Omental fat pad (tissue), 4 donors: ENCODE data around the gene UNC5A. TPM values are rescaled to one million over a fixed set of nuclear protein-coding genes. Genes with fewer than 3 reads are reported as not detected.

ENCODE experiments used
- ATAC-seq: fragments of 150-250 bp; one replicate; pipeline ENCODE4 v1.9.1; 2016; ENCODE audit warnings: mild to moderate bottlenecking, moderate library complexity; ENCODE audit not compliant: low FRiP score
- DNase-seq: peaks from one replicate; pipeline ENCODE4 v3.0.0-alpha.2; 2019; ENCODE audit warnings: low spot score
- total RNA-seq, 4 donors: library from RNA; depleted of rRNA; stranded (reverse); fragments of >200 nt; gene quantifications; one replicate each; pipeline ENCODE4 v1.1.0, GENCODE V29; 2016
- TF ChIP-seq, protein P1 (sequence below), 3 donors: fragments of 450-650 bp; IDR thresholded peaks; one replicate each; pipeline ENCODE4 v1.5.1; 2016 to 2017; ENCODE audit warnings: antibody characterized with exemption in 3 of 3, mild to moderate bottlenecking in 3 of 3, moderate library complexity in 2 of 3

Gene UNC5A
- total RNA-seq, 4 donors from 2014 or later = 0.12 to 0.75 (median 0.28) TPM; not detected in 1

DNA sequence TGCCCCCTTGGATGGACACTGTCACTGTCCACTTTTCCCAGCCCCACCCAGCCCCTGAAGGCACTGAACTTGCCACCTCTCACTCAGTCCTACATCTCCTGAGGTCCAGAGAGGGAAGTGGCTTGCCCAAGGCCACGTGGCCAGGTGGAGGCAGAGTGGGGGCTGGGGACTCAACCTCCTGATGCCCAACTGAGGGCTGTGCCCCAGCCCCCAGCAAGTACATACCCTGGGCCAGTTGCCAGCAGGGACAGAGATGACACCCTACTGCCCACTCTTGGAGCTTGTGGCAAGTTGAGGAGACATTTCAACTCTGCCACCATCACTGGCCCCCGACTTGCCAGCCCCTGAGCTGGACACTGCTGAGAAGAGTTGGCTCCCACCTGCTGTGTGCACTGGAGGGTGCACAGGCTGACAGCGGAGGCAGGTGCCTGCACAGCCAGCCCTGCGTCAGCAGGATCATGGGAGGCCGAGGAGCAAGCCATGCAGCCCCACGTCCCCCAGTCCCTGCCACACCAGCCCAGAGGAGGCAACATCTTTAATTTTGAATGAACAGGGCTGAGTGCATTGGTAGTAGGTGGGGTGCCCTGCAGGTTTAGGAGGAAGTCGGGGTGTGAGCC, 39.4 kb downstream of the UNC5A start:
- DNase-seq = no peak
- ATAC-seq = no peak
- TF ChIP-seq, protein P1, sequence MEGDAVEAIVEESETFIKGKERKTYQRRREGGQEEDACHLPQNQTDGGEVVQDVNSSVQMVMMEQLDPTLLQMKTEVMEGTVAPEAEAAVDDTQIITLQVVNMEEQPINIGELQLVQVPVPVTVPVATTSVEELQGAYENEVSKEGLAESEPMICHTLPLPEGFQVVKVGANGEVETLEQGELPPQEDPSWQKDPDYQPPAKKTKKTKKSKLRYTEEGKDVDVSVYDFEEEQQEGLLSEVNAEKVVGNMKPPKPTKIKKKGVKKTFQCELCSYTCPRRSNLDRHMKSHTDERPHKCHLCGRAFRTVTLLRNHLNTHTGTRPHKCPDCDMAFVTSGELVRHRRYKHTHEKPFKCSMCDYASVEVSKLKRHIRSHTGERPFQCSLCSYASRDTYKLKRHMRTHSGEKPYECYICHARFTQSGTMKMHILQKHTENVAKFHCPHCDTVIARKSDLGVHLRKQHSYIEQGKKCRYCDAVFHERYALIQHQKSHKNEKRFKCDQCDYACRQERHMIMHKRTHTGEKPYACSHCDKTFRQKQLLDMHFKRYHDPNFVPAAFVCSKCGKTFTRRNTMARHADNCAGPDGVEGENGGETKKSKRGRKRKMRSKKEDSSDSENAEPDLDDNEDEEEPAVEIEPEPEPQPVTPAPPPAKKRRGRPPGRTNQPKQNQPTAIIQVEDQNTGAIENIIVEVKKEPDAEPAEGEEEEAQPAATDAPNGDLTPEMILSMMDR (IDR thresholded peaks at IDR 0.05) = no peak

DNA sequence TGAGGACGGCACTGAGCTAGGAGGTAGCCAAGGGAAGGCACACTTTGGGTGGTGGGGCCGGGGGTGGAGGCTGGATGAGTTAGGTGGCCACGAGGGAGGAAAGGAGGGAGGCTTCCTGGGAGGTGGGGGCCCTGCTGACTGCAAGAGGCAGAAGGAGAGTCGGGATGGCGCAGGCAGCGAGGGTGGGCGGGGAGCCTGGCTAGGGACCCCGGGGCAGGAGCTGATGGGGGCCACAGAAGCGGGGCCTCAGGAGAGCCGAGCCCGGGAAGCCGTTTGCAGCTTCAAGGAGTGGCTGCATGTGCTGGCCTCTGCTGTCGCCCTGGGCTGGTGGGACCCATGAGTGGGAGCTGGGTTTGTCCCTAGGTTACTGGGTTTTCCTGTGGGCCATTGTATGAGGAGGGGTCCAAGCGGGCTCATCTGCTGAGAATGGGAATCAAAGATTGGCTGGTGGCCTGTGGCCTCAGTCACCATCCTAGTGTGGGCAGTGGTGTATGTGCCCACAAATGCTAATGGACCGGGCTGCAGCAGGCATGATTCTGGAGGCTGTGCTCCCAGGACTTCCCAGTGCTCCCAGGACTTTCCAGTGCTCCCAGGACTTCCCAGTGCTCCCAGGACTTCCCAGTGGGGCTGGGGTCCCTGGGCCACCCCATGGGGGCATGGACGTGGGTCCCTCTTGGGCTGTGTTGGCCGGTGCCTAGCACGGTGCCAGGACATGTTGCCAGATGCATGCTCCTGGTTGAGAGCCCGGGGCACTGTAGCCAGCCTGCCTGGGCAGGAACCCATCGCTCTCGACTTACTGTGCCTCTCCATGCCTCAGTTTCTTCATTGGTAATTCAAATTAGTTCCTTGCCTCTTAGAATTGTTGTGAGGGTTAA, 40.2 kb downstream of the UNC5A start:
- no peak for ATAC-seq
- DNase-seq = no peak
- TF ChIP-seq, protein P1 (IDR thresholded peaks at IDR 0.05) = no peak

DNA sequence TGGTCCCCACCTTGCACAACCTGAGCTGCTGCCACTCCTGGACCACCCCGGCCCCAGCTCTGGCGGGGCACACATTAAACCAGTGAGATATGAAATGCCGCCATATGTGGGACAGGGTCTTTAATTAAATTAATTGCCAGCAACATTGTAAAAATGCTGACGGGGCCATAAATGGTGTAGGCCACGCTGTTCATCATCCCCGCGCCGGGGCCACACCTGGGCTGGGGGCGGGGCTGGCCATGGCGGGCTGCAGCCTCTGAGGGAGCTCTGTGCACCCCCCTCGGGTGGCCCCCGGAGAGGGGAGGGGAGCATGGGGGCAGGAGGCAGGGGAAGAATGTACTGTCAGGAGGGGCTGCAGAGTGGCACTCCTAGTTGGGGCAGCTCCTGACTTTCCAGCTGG, 41.0 kb downstream of the UNC5A start:
- DNase-seq = no peak
- no peak for ATAC-seq
- TF ChIP-seq, protein P1 (IDR thresholded peaks at IDR 0.05) = no peak

DNA sequence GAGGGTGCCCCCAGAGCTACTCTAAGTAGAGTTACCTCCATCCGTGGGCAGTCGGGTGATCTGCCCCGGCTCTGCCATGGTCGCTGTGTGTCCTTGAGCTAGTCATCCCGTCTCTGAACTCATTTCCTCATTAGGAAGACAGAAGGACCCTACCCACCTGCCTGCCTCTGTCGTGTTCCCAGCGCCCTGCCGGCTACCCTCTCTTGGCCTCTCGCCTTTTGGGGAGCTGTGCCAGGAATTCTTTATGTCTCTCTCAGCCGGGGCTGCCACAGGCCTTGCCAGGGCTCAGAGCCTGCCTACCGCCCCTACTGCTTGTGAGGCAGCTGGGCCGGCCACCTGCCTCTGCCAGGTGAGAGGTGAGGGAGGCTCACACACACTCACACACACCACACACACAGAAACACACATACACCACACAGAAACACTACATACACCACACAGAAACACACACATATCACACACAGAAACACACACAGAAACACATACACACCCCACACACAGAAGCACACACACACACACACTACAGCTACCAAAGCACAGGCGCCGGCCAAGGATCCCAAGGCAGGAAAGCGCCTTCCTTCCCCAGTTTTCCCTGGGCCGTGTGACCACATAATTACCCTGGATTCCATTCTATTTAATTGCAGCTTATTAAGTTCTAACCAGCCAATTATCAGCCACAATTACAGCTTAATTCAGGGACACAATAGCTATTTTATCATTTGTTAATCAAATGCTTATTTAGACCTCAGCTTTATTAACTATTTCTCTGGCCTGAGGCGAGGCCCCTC, 41.7 kb downstream of the UNC5A start:
- DNase-seq (no peak), ATAC-seq (no peak)
- TF ChIP-seq, protein P1 (IDR thresholded peaks at IDR 0.05) = no peak

DNA sequence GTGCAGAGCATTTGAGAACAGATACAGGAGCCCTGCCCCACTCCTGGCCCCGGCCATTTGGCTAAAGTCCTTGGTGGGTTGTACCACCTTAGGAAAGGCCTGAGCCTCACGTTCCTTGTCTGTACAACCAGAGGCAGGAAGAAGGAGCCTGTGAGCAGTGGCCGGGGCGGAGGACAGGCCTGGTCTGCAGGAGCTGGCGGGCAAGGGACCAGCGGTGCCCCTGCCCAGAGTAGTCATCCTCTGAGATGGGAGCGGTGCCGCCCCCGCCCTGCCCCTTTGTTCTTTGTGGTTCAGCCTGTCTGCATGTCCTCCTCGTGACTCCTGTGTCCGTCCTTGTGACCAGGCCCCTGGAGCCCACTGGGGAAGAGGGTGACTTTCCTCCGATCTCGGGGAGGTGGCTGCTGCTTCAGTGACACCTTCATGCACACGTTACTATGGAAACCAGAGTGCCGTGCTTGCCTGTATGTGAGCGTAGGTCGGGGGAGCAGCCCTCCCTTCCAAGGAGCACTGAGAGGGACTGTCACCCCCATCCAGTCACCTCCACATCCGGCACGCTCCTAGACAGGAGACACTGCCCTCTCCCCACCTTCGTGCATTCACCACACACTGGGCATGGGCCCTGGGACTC, 42.9 kb downstream of the UNC5A start:
- ATAC-seq = no peak
- TF ChIP-seq, protein P1 (IDR thresholded peaks at IDR 0.05) = no peak

DNA sequence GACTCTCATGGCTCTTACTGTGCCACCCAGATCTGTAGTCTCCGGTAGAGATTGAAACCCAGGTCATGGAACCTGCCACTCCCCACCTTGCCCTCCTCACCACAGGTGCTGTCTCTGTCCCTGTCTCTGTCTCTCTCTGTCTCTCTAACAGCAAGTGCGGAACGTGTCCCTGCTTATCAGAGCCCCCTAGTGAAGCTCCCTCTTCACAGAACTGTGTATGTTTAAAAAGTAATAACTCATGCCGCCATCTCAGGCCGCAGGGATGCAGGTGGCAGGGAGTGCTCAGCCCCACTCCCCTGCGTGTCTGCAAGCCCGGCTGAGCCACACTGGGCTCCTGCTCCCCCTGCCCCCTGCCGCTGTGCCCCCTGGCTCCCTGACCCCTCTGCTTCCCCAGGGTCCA, 43.8 kb downstream of the UNC5A start:
- DNase-seq = no peak
- no peak for ATAC-seq
- TF ChIP-seq, protein P1 (IDR thresholded peaks at IDR 0.05) = no peak

More for the DNA sequence above, 42.9 kb downstream of the UNC5A start:
- DNase-seq = no peak
